Measurements from ENCODE around the gene WDR18.

Gene WDR18

DNA sequence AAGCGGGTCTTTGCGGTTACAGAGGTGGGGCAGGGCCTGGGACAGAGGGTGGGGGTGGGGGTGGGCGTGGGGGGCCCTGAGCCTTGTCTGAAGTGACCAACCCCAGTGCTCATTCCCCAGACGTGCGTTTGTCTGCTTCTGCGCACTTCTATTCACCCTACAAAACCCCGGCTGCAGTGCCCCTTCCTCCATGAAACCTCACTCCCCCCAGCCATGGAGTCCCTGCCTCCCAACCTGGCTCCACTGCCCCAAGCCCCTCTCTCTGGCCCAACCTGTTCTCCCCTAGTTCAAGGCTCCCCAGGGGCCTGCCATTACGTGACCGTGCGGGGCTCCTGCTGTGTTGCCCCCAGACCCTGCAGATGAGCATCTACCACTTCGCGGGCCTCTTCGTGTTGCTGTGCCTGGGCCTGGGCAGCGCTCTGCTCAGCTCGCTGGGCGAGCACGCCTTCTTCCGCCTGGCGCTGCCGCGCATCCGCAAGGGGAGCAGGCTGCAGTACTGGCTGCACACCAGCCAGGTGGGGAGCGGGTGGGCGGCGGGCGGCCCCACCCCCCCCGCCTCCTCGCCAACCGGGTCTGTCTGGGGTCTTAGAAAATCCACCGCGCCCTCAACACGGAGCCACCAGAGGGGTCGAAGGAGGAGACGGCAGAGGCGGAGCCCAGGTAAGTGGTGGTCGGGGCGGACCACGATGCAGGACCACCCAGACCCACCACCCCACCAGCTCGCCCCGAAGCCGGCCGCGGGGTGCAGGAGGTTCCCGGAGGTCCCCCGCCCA lies 24.3 kb downstream of the WDR18 start:
- DNase-seq = no peak

- DNase-seq = no peak
These were observed 25.2 kb downstream of the WDR18 start for GRCh38 chr19:1009041-1009980.

GRCh38 chr19:1009981-1010538 lies 25.9 kb downstream of the WDR18 start:
- no peak for DNase-seq

DNA sequence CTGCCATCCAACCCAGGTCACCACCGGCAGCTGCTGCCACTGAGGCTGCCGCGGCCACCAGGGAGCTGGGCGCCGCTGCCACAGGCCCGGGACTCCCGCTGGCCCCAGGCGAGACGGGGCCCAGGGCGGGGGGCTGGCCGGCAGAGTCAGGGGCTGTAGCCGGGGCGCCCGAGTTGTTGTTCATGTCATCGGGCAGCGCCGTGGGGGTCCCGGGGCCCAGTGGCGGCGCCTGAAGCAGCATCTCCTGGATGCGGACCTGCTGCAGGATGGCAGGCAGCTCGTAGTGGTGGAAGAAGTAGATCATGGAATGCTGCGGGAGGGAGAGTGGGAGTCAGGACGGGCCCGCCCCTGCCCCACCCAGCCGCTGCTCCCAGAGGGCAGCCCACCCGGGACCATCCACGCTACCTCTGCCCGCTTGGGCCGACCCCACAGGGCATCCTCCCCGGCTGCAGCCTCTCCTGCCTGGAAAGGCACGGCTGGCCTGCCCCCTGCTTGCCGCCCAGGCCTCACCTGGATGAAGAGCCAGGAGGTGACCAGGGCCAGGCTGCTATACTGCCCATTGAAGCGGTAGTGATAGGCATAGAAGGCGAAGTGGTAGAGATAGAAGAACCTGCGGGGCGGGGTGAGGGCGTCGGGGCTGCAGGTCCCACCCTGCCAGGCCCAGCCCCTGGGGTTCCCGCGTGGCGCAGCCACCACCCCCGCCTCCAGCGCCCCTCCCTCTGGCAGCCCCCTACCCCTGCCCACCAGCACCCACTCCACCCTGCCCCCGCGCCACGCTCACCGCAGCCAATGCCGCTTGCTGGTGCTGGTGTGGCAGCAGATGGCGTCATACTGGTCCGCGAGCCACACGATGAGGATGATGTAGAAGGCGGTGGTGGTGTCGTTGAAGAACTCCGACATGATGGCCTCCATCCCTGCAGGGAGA lies 26.7 kb downstream of the WDR18 start:
- DNase-seq = no peak

DNA sequence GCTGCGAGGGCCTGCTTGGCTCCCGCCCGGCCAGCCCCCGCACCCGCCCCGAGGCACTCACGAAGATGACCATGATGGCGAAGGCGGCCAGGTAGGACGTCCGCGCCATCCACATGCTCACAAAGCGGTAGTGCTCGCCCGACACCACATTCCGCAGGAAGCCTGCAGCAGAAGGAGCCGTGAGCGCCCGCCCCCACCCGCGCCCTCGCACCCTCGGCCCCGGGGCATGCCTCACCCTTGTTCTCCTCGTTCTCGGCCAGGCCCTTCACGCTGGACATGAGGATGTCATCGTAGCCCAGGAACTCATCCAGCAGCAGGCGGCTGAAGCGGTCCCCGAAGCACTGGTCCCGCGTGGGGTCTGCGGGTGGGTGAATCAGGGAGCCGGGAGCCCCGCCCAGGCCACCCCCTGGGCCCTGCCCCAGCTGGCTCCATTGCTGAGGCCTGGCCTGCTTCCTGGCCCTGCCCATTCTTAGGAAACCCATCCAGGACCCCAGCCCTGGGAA lies 27.7 kb downstream of the WDR18 start:
- DNase-seq = no peak

GRCh38 chr19:1012334-1012733 lies 28.2 kb downstream of the WDR18 start:
- DNase-seq = no peak

- no peak for DNase-seq
These were observed 29.1 kb downstream of the WDR18 start for GRCh38 chr19:1013218-1013617.

GRCh38 chr19:1014161-1015060 lies 30.3 kb downstream of the WDR18 start:
- no peak for DNase-seq

GRCh38 chr19:1015061-1015781 lies 31.1 kb downstream of the WDR18 start:
- no peak for DNase-seq

GRCh38 chr19:1015782-1016646 lies 31.9 kb downstream of the WDR18 start:
- DNase-seq = no peak

- DNase-seq = no peak
These were observed 32.5 kb downstream of the WDR18 start for GRCh38 chr19:1016647-1017114.

DNA sequence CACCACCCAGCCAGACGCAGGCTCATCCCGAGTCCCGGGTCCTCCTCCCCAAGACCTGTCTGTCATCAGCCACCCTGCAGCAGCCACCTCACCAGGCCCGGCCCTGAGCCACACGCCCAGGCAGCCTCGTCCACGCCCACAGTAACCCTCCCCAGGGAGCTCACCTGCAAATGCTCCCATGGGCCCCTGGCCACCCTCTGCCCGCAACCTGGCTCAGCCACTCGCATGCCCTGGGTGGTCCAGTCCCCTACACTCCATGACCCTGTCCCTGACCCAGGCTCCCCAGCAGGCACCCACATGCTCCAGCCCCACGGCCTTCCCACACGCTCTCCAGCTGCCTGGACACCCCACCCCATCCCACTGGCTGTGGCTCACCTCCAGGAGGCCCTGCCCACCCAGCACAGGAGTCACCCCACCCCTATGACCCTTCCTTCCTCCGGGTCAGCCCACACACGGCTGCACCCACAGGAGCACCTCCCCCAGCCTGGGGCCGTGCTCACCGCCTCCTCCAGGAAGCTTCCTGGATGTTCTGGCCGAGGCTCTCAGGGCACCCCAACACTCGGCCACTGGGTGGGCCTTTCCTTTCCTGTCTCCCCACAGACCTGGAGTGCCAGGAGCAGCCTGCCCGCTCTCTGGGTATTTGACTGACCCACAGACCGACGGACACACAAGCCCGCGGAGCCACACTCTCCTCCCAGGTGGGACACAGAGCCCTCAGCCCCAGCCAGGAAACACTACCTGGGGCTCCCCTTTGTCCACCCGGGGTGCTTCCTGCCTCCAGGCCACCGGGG lies 33.2 kb downstream of the WDR18 start:
- no peak for DNase-seq

- no peak for DNase-seq
These were observed 33.8 kb downstream of the WDR18 start for GRCh38 chr19:1017906-1018305.

DNA sequence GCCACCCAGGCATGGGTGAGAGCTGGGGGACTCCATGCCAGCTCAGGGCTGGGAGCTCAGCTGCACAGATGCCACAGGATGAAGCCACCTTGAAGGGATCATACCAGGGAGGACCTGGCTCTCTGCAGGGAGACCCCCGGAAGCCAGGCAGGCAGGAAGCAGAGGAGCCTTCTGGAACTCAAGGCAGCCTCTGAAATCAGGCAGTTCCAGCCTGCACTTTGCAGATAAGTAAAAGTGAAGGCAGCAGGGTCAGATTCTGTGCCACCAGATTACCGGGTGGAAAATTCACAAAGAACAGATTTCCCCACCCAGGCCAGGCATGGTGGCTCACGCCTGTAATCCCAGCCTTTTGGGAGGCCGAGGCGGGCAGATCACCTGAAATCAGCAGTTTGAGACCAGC lies 34.2 kb downstream of the WDR18 start:
- DNase-seq = no peak

- no peak for DNase-seq
These were observed 34.9 kb downstream of the WDR18 start for GRCh38 chr19:1018932-1019615.

- DNase-seq = no peak
These were observed 35.4 kb downstream of the WDR18 start for GRCh38 chr19:1019616-1019961.

- no peak for DNase-seq
These were observed 36.1 kb downstream of the WDR18 start for GRCh38 chr19:1019980-1020867.

All from fibroblast of skin of abdomen (primary cell).